Right lobe of liver (tissue), 4 donors: ENCODE results near the gene METTL26.

Experiments
- CTCF ChIP-seq, 4 donors: fragments of 200-600 bp in 3 of 4; fragments of 450-650 bp in 1 of 4; IDR thresholded peaks; one replicate each; pipeline versions ENCODE4 v1.5.1 to v1.8.0; 2016 to 2022; ENCODE audit warnings: antibody characterized with exemption in 4 of 4, mild to moderate bottlenecking in 2 of 4
- POLR2A ChIP-seq: fragments of 450-650 bp; IDR thresholded peaks from one replicate; pipeline ENCODE4 v1.6.1; 2017; ENCODE audit warnings: antibody characterized with exemption, mild to moderate bottlenecking
- donor health status: DM: no; HTN: no; CAD: no.
- donor health status: DM: no; HTN: no; CAD: no.
- donor health status: DM: no; HTN: yes; CAD: no.

GRCh38 chr16:673399-673991 lies 37.4 kb upstream of the METTL26 start:
- no peak for TF ChIP-seq CTCF (IDR thresholded peaks at IDR 0.05)
- TF ChIP-seq POLR2A: no peak
